UCSD-AML1 (cell line): ENCODE results near the gene SCGB3A2.
"Not testable (repeated sequence)": the region's sequence is repeated elsewhere in the genome, so short reads cannot be mapped to it uniquely, and the experiment has no call there.

ENCODE experiments used
- DNase-seq: peaks from one replicate; lab custom pipeline; 2025; ENCODE audit not compliant: unreplicated experiment; lab: John Stamatoyannopoulos, UW

Gene SCGB3A2

GRCh38 chr5:147860641-147861025, 17.9 kb upstream of the SCGB3A2 start:
- no peak for DNase-seq

GRCh38 chr5:147863454-147864158, 14.9 kb upstream of the SCGB3A2 start:
- DNase-seq, result no peak

- DNase-seq, result no peak
These were observed 9.4 kb upstream of the SCGB3A2 start for GRCh38 chr5:147869112-147869511.

- DNase-seq, result not testable (repeated sequence)
These were observed 8.6 kb upstream of the SCGB3A2 start for GRCh38 chr5:147869892-147870291.

GRCh38 chr5:147871980-147872549, 6.4 kb upstream of the SCGB3A2 start:
- DNase-seq, result not testable (repeated sequence)

- not testable (repeated sequence) for DNase-seq
These were observed 5.6 kb upstream of the SCGB3A2 start for GRCh38 chr5:147872744-147873435.

- not testable (repeated sequence) for DNase-seq
These were observed 4.2 kb upstream of the SCGB3A2 start for GRCh38 chr5:147874118-147874875.

GRCh38 chr5:147874910-147875367, 3.6 kb upstream of the SCGB3A2 start:
- DNase-seq, result no peak

- no peak for DNase-seq
These were observed 2.4 kb upstream of the SCGB3A2 start for GRCh38 chr5:147876141-147876540.

GRCh38 chr5:147876626-147877025, 1.9 kb upstream of the SCGB3A2 start:
- DNase-seq, result no peak

GRCh38 chr5:147879784-147880183, 1.3 kb downstream of the SCGB3A2 start:
- no peak for DNase-seq

GRCh38 chr5:147880487-147880886, 2.0 kb downstream of the SCGB3A2 start:
- DNase-seq, result no peak

GRCh38 chr5:147882586-147883313, 4.2 kb downstream of the SCGB3A2 start:
- no peak for DNase-seq

- no peak for DNase-seq
These were observed 8.6 kb downstream of the SCGB3A2 start for GRCh38 chr5:147887026-147887627.

- DNase-seq, result no peak
These were observed 9.4 kb downstream of the SCGB3A2 start for GRCh38 chr5:147887930-147888329.

GRCh38 chr5:147892696-147893296, 14.3 kb downstream of the SCGB3A2 start:
- no peak for DNase-seq

- DNase-seq, result peak; percentile 14
These were observed 15.3 kb downstream of the SCGB3A2 start for GRCh38 chr5:147893820-147894219.

- DNase-seq, result no peak
These were observed 17.4 kb downstream of the SCGB3A2 start for GRCh38 chr5:147895864-147896263.

- DNase-seq, result no peak
These were observed 20.4 kb downstream of the SCGB3A2 start for GRCh38 chr5:147898875-147899401.

GRCh38 chr5:147901599-147902039, 23.1 kb downstream of the SCGB3A2 start:
- no peak for DNase-seq
